Loucy (cell line): ENCODE data around the gene NOL4L.

Experiments
- H2AFZ ChIP-seq: fragments of 200-600 bp; sonication (generic); 2 replicates; pipeline ENCODE4 v1.6.0; 2016; ENCODE audit warnings: antibody characterized with exemption, mild to moderate bottlenecking, low read length, moderate library complexity
- H3F3A ChIP-seq: fragments of 200-600 bp; 2 replicates; pipeline ENCODE4 v1.6.0; 2016; ENCODE audit warnings: antibody characterized with exemption, low read depth, mild to moderate bottlenecking
- H3K27me3 ChIP-seq: fragments of 200-600 bp; sonication (generic); 2 replicates; pipeline ENCODE4 v1.6.1; 2014; ENCODE audit warnings: low read length, mild to moderate bottlenecking; ENCODE audit not compliant: insufficient read depth, poor library complexity, severe bottlenecking
- H3K36me3 ChIP-seq: fragments of 200-600 bp; sonication (generic); 2 replicates; pipeline ENCODE4 v1.6.1; 2016; ENCODE audit warnings: low read length; ENCODE audit not compliant: insufficient read depth
- H3K4me1 ChIP-seq: fragments of 200-600 bp; sonication (generic); 2 replicates; pipeline ENCODE4 v1.5.1; 2014; ENCODE audit warnings: low read length, mild to moderate bottlenecking; ENCODE audit not compliant: insufficient read depth, poor library complexity, severe bottlenecking
- H3K4me2 ChIP-seq: fragments of 200-600 bp; sonication (generic); 2 replicates; pipeline ENCODE4 v1.6.0; 2014; ENCODE audit warnings: antibody characterized with exemption, low read length, low read depth, mild to moderate bottlenecking; ENCODE audit not compliant: poor library complexity, severe bottlenecking
- H3K4me3 ChIP-seq: fragments of 200-600 bp; sonication (generic); 2 replicates; pipeline ENCODE4 v1.5.1; 2014; ENCODE audit warnings: low read length, mild to moderate bottlenecking, mixed read lengths; ENCODE audit not compliant: poor library complexity, severe bottlenecking
- H3K79me2 ChIP-seq: fragments of 200-600 bp; sonication (generic); 2 replicates; pipeline ENCODE4 v1.6.1; 2014; ENCODE audit warnings: low read length; ENCODE audit not compliant: insufficient read depth
- H3K9ac ChIP-seq: fragments of 200-600 bp; sonication (generic); 2 replicates; pipeline ENCODE4 v1.6.0; 2014; ENCODE audit warnings: mild to moderate bottlenecking, low read depth, low read length, moderate library complexity; ENCODE audit not compliant: poor library complexity, severe bottlenecking
- H3K9me2 ChIP-seq: fragments of 200-600 bp; sonication (generic); replicated peaks from 2 replicates; pipeline ENCODE4 v1.6.1; 2016; ENCODE audit warnings: low read depth, low read length, mixed read lengths
- H3K9me3 ChIP-seq: fragments of 200-600 bp; sonication (generic); 2 replicates; pipeline ENCODE4 v1.6.1; 2014; ENCODE audit warnings: mild to moderate bottlenecking, antibody characterized with exemption, low read length, low read depth; ENCODE audit not compliant: insufficient read depth
- H4K20me1 ChIP-seq: fragments of 200-600 bp; sonication (generic); 2 replicates; pipeline ENCODE4 v1.6.0; 2014; ENCODE audit warnings: antibody characterized with exemption, low read length, mild to moderate bottlenecking; ENCODE audit not compliant: insufficient read depth, poor library complexity, severe bottlenecking
- EZH2phosphoT487 ChIP-seq: fragments of 200-600 bp; IDR thresholded peaks from 2 replicates; pipeline ENCODE4 v1.6.1; 2018; ENCODE audit warnings: antibody characterized with exemption, mild to moderate bottlenecking, moderate library complexity, borderline replicate concordance
- TF ChIP-seq, protein P1 (sequence below): fragments of 200-600 bp; sonication (generic); conservative IDR thresholded peaks from 2 replicates; pipeline ENCODE4 v1.5.1; 2014; ENCODE audit warnings: mild to moderate bottlenecking, antibody characterized with exemption, low read length

The NOL4L gene

DNA sequence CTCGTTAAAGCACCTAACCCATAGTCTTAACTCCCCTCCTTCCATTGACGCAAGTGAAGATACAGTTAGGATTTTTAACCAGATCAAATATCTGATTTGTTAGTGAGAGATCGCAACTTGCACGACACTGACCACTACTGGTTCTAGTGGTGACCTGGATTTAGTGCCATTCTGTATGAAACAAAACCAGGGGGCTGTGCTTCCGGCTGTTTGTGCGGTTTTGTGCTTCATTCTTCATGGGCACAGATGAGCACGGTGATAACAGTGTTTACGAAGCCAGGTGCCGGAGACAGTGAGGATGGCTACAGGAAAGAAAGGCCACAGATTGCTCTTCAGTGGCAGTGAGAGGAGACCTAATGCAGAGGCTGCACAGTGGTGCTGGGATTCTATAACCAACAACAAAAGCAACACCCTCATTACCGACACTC is 75.5 kb downstream of the NOL4L start:
- Histone ChIP-seq H3K36me3 (peaks cover 31% of the 10 kb centered on the region; the same call in 1 of the 2 replicates), H3K27me3 (no peaks in the 10 kb centered on the region), H2AFZ (no peak overlapping the region), H3K4me3 (peak overlapping the region; percentile 69), H3K79me2 (peaks cover 60% of the 10 kb centered on the region), H3K9me2 (no peaks in the 10 kb centered on the region), H4K20me1 (no peaks in the 10 kb centered on the region), H3K4me2 (peak overlapping the region; percentile 80), H3K9me3 (no peaks in the 10 kb centered on the region), H3F3A (peaks cover 11% of the 10 kb centered on the region; the same call in 1 of the 2 replicates), H3K9ac (peak overlapping the region; percentile 67), H3K4me1 (peaks cover 67% of the 10 kb centered on the region)
- TF ChIP-seq, protein P1, sequence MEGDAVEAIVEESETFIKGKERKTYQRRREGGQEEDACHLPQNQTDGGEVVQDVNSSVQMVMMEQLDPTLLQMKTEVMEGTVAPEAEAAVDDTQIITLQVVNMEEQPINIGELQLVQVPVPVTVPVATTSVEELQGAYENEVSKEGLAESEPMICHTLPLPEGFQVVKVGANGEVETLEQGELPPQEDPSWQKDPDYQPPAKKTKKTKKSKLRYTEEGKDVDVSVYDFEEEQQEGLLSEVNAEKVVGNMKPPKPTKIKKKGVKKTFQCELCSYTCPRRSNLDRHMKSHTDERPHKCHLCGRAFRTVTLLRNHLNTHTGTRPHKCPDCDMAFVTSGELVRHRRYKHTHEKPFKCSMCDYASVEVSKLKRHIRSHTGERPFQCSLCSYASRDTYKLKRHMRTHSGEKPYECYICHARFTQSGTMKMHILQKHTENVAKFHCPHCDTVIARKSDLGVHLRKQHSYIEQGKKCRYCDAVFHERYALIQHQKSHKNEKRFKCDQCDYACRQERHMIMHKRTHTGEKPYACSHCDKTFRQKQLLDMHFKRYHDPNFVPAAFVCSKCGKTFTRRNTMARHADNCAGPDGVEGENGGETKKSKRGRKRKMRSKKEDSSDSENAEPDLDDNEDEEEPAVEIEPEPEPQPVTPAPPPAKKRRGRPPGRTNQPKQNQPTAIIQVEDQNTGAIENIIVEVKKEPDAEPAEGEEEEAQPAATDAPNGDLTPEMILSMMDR = peak; percentile 61
- TF ChIP-seq EZH2phosphoT487 = no peak; the same call in 1 of the 2 replicates

DNA sequence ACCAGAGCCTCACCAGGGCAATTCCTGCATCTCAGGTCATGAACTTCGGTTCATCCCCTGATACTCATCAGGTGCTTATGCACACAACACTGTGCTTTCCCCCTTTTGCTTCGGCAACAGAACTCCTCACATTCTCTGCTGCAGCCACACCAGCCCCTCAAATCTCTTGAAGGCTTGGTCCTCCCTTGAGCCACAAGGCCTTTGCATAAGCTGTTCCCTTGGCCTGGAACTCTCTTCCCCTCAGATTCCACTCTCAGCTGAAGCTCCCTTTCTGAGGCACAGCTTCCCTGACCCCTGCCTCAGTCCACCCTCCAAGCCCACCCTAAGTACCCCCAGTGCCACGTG is 76.4 kb downstream of the NOL4L start:
- TF ChIP-seq, protein P1 = no peak
- no peak for TF ChIP-seq EZH2phosphoT487
- Histone ChIP-seq H3K4me1 (peaks cover 67% of the 10 kb centered on the region), H3K4me2 (peak overlapping the region; percentile 69), H2AFZ (no peak overlapping the region), H3K36me3 (peaks cover 24% of the 10 kb centered on the region; the same call in 1 of the 2 replicates), H3K9me2 (no peaks in the 10 kb centered on the region), H3K27me3 (no peaks in the 10 kb centered on the region), H3K79me2 (peaks cover 52% of the 10 kb centered on the region), H4K20me1 (no peaks in the 10 kb centered on the region), H3K9ac (peak overlapping the region; percentile 54), H3F3A (peaks cover 11% of the 10 kb centered on the region; the same call in 1 of the 2 replicates), H3K4me3 (peak overlapping the region; percentile 21), H3K9me3 (no peaks in the 10 kb centered on the region)

DNA sequence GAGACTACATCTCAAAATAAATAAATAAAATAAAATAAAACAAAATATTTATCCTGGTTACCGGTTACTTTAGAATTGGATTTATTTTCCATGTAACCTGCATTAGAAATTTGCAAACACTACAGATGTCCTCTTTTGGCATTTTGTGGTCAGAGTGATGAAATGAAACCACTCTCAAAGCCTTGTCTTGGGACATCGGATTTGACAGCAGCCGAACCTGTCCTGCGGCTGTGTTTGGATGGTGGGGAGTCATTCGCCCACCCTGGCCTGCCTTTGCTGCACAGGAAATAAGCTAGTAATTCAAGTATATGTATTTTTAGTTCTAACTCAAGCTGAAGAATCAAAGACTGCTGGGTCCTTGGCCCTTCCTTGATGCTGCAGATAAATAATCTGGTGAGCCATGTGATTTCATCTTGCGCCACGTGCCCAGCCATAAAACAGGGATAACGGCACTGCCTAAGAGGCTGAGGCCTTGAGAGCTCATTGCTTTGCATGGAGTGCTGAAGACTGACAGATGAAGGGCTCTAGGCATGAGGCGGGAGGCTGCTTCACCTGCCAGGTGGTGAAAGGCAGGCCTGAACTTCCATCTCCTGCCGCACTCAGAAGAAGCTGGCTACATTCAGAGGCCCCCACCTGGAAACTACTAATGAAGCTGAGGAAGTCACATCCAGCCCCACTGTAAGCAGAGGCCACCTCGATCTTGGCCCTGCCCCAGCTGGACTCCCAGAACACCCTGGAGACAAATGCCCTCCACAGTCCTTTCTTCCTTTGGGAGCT is 76.9 kb downstream of the NOL4L start:
- Histone ChIP-seq H3K36me3 (peaks cover 27% of the 10 kb centered on the region; the same call in 1 of the 2 replicates), H3K9me2 (no peaks in the 10 kb centered on the region), H3K4me3 (peak overlapping the region; percentile 21), H3F3A (peaks cover 11% of the 10 kb centered on the region; the same call in 1 of the 2 replicates), H3K4me2 (peak overlapping the region; percentile 69), H3K9me3 (no peaks in the 10 kb centered on the region), H3K79me2 (peaks cover 47% of the 10 kb centered on the region), H3K9ac (peak overlapping the region; percentile 54), H3K4me1 (peaks cover 64% of the 10 kb centered on the region), H2AFZ (no peak overlapping the region), H3K27me3 (no peaks in the 10 kb centered on the region), H4K20me1 (no peaks in the 10 kb centered on the region)
- TF ChIP-seq, protein P1 = no peak
- no peak for TF ChIP-seq EZH2phosphoT487
